Activated CD8-positive, alpha-beta memory T cell treated with anti-CD3 and anti-CD28 coated beads for 48 hours (primary cell): Measurements from ENCODE around the gene MYO5B.

Experiments
- DNase-seq, 3 experiments: peaks; one replicate each; pipeline ENCODE4 v3.0.0-alpha.2; 2020; ENCODE audit warnings: low read depth in 2 of 3, low spot score in 2 of 3

Gene MYO5B

DNA sequence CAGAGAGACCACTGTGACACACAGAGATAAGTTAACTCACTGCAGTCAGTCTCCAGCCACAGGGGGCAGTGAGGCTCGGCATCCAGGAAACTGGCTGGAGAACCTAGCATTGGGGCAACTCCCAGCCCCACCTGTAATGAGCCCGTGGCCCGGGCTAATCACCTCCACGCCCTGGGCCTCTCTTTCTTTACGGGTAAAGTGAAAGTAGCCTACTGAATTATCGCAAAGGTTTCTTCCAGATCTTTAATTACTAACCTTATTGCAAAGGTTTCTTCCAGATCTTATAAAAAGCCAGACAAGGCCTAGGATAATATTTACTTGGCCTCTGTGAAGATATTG lies 336.0 kb downstream of the MYO5B start:
- no peak for DNase-seq

DNA sequence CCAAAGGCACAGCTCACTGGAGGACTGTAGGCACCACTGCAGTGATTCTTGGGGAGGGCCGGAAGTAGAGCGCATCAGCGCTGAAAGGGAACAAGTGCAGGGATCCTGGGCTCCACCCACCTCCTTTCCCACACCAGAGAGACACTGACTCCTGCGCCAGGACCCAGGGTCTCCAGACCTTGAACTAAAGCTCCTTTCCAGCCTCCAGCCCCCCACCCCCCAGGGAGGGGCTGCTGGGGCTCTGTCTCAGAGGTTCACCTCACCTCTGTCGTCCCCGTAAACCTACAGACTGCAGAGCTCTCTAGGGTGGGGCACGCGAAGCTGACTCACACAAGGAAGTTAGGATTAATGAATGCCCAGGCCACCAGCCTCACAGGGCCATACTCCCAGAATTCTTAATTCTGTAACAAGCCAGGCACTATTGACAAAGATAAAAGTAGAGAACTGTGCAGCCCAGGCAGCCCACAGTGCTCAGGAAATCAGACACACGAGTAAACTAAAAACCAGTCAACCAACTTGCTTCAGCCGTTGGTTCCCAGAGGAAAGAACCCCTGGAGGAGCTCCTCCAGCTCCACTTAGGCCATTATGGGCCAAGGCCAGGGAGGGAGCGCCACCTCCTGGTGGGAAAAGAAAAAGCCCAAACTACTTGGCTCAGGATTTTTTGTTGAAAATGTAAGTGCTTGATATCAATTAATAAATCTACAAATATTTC lies 336.5 kb downstream of the MYO5B start:
- DNase-seq = peak; percentile 13 to 44 (median 26)

DNA sequence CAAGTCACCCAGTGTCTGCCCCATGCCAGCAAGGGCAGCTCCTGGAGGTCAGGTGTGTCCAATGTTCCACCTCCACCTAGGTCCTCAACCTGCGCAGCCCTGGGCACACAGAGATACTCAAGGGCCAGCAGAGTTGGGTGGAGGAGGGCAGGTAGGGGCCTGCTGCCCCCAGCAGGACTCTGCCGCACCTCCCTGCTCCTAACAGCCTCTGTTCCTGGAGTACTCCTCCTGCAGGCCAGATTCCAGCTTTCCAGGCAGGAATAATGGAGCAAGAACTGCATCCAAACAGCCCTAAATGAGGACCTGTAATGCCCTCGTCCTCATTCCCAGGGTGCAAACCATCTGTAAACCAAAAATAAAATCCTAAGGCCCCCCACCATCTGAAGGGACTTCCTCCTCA lies 337.2 kb downstream of the MYO5B start:
- no peak for DNase-seq

DNA sequence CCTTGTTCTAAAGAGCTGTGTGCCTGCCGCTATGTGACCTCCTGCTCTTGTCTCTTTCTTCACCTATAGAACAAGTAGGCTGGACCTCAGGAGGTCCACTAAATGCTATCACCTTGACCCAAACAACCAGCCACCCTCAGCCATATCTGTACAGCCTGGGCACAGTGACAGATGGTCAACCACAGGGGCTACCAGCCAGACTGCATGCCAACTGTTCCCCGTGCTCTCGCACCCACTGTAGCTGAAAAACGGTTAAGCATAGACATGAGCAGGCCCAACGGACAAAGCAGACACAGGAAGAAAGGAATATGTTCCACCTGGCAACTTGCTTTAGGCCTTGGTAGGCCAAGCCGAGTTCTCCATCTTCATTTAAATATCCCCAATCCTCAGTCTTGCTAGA lies 338.5 kb downstream of the MYO5B start:
- no peak for DNase-seq

DNA sequence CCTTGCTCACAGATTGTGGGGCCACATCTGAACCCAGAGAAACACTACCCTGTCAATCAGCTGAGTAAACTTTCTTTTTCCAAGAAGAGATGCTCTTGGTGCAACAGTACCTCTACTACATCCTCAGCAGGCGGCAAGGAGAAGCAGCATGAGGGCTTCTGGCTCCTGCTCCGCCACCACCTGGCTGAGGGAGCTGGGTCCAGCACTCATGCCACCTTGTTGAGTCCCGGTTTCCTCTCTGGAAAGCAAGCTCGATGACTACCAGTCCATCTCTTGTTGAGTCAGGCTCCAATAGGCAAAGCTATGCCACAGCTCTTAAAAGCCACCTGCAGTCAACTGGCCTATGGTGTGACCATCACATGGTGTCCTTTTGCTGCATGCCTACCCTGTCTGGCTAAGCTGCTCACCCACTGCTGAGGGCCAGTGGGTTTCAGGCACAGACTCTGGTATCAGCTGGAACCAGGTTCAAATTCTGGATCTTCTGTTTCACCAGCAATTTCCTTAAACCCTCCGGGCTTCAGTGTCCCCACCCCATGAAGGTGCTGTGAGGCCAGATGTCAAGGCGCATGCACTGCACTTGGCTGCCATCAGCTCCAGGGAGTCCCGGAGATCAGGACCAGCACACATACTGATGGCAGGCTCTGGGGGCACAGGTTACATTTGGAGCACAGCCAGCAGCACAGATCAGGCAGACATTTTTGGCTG lies 339.1 kb downstream of the MYO5B start:
- DNase-seq = no peak

DNA sequence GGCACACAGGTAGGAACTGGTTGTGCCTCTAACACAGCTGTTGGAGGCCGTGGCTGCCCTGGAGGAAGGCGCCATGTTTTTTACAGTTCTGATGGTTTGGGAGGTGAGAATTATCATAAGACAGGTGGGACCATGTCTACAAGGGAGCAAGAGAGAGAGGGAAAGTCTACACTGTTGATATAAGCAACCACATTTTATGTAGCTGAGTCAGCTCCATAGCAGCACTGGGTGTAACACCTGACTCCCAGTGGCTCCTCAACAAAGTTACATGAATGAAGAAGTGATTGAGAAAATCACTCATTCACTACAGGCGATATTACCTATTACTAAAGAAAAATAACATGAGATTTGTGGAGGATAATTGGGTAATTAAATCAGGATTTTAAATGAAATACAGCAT lies 340.3 kb downstream of the MYO5B start:
- DNase-seq = no peak

DNA sequence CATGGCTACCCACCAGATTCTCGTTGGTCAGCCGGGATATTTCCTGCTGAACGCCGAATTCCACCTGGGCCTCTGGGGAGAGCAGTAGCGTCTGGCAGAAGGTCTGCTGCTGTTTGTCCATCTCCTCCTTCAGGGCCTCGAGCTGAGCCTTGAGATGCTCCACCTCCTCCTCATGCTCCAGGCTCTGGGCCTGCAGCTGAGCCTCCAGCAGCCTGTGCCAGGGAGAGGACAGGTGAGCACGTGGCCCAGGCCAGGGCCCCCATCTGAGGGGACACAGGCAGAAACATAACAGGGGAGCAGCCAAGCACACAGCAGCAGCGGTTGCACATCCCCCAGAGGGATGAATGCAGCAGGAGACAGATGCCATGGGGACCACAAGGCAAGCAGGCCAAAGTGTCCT lies 341.5 kb downstream of the MYO5B start:
- no peak for DNase-seq

DNA sequence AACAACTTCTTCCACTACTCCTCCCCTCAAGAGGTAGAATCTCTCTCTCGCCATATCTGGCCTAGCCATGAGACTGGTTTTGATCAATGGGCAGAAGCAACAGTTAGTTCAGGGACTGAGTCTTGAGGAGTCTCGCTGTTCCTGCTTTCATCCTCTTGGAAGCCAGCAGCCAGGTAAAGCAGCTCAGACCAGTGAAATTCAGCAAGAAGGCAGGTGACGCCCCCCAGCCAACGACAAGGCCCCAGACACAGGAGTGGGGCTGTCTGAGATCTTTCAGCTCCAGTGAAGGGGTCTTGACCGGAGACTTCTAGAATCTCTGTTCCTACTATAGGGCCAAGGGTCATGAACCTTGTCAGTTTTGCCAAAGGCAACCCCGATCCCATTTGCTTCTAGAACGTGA lies 341.9 kb downstream of the MYO5B start:
- no peak for DNase-seq

DNA sequence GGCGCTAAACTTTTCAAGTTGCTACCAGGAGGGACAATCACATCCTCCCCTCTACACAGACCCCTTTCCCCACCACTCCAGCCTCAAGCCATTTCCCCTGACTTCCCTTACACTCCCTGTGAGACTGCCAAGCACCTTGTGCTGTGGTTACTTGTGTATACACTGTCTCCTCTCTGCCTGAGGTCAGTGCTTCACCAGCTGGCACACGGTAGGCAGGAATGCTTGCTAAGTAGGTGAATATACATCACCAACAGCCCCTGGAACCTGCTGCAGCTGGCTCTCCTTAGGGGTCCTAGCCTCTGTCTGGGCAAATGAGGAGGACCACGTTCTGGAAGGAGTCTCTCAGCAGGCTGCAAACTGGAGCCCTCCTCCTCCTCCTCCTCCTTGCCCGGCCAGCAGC lies 343.3 kb downstream of the MYO5B start:
- DNase-seq = no peak

DNA sequence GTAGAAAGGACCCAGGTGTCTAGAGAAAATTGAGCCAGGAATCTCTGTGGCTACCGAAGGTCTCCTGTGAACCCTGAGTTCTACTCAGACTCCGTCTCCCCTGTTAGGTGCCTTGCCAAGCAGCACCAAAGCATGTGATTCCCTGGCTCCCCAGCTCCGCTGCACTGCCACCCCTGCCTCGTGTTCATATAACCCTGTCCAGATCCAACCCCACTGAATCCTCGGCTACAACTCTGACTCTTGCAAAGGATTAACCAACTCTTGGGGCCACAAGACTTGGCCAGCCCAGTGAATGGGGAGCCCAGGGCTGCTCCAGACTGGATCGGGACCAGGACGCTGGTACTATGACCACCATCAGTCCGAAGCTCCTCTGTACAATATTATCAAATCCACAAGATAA lies 344.3 kb downstream of the MYO5B start:
- DNase-seq = no peak

DNA sequence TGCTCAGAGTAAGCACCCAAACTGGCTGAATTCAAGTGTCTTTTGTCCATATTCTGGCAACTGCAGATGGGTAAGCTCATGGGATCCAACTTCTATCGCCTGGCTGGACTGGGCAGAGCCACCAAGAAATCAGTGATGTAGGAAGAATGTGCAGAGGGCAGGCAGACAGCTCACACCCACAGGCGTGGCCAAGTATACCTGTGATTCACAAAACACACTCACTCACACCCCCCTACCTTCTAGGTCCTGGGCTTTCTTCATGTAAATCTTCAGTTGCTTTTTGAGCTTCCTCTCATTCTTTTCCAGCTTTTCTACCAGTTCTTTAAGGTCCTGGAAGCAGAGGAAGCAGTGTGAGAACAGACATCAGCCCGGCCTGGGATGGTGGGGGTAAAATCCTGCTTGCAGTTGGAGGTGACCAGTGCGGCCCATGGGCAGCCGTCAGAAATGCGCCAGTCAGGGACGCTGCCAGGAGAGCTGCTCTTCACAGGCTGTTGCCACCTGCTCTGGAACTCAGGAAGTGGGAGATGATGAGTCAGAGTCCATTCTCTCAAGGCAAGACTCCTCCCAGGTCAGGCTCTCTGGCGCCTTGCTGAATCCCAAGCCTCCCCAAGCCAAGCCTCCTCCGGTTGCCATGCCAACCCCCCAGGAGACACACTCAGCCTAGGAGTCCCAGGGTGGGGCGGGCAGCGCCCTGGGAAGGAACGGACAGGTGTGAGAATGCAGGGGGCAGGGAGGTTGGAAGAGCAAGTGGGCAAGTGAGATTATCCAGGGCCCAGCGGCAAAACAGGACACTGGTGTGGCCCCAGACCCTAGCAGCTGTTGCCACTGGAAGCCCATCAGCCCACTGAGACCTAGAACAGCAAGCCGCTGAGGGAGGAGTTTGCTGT lies 345.4 kb downstream of the MYO5B start:
- DNase-seq = no peak

DNA sequence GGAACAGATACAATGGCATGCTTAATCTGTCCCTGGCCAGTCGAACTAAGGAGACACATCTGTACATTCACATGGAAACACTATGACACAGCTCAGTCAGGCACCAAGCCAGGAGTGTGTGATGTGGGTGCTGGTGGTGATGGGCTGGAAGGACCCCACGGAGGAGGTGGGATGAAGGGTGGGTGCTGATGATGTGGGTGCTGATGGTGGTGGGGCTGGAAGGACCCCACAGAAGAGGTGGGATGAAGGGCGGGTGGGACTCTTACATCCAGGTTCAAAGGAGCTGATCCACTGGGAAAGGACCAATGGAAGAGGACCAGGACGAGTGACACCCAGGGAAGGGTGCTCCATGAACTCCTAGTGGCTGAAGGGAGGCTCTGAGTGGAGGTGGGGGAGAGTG lies 346.8 kb downstream of the MYO5B start:
- no peak for DNase-seq

DNA sequence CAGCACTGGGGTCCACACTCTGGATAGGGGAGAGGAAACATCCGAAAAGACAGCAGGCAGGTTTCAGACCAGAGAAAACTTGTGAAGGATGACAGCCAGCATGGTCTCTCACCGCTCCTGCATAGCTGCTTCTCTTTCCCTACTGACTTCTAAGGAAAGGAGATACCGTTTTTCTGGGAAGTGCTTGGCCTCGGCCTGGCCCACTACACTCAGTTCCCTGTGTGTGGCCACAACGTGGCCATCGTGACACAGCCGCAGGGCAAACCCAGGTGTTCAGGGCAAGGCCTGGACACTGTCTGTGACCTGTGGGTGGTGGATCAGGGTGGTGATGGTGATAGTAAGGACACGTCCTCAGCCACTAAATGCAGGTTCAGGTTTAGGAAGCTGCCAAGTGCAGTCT lies 347.4 kb downstream of the MYO5B start:
- no peak for DNase-seq

DNA sequence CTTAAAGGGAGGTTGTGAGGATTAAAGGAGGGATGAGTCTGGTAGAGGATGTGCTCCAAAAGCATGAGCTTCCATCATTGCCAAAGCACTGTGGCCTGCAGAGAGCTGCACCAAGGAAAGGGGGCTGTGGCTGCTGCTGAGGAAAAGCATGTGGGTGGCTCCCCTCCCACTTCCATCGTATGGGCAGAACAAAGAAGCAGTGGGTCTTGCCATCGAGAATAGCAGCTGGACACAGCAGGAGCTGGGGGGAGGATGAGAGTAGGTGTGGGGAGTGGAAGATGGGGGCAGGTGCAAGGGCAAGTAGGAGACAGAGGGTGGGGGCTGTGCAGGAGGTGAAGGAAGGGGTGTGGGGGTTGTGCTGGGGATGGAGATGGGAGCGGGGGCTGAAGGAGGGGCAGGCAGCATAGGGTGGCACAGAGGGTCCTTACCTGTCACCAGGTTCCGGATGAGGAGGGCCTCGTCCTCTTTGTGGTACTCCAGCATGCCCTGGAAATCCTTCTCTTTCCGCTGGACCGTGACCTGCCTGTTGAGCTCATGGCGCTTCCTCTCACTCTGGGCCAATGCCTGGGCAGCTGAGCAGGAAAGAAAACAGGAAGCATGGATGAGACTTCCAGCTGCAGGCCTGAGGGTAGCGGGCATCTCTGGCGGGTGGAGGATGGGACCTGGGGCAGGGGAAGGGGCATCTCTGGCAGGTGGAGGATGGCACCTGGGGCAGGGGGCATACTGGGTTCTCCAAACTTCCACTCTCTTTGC lies 348.1 kb downstream of the MYO5B start:
- no peak for DNase-seq

DNA sequence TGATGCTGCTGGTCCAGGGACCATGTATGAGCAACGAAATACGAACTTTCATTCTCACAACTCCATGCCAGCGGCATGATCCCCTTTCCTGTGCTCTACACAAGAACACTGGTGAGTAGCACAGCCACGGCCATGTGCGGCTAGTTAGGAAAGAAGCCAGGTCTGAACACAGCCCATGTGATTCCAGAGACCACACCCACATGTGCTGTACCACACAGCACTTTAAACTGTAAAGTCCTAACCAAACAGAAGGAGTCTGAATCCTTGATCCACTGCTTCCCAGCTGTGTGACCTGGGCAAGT lies 348.6 kb downstream of the MYO5B start:
- no peak for DNase-seq

DNA sequence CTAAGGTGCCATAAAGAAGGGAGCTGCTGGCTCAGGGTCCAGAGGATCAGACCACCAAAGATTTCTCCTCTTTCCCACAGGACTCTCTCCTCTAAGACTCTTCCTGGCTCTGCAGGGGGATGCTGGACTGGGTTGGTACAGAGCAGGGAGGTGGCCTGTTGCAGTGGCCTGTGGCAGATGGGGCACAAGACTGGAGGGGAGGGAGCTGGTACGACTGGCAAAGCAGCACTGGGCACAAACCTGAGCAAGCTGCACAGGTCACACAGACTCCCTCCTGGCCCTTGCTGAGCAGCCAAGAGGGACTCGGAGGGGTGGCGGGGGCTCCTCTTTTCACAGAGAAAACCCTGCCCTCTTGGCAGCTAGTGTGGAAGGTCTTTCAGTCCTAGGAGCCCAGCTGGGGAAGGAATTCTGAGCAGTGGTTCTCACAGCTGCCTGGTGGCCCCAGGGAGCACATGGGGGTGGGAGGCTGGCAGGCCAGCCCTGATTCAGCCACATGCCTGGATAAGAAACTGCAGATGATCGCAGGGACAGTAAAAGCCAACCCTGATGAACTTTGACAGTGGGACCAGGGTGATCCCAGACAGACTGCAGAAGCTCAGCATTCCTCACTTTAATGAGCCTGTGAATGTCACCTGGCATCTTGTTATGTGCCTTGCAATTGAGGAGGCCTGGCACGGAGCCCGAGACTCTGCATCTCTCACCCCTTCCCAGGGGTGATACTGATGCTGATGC lies 349.2 kb downstream of the MYO5B start:
- no peak for DNase-seq

DNA sequence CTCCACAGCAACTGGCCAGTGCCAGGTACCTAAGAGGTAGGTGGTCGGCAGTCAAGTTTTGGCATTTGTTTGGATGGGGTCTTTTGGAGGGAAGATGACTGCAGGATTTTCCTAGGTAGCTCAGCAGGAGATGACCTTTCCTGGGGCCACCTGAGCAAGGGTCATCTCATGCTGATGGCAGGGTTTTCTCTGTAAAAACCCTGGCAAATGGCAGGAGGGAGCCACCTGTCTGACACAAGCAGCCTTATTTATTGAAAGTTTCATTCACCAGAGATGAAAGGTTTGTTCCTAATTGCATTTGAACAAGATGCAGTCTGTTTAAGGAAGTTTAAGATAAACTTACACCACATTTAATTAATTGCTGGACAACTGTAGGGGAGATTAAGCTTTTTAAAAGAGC lies 350.0 kb downstream of the MYO5B start:
- no peak for DNase-seq

DNA sequence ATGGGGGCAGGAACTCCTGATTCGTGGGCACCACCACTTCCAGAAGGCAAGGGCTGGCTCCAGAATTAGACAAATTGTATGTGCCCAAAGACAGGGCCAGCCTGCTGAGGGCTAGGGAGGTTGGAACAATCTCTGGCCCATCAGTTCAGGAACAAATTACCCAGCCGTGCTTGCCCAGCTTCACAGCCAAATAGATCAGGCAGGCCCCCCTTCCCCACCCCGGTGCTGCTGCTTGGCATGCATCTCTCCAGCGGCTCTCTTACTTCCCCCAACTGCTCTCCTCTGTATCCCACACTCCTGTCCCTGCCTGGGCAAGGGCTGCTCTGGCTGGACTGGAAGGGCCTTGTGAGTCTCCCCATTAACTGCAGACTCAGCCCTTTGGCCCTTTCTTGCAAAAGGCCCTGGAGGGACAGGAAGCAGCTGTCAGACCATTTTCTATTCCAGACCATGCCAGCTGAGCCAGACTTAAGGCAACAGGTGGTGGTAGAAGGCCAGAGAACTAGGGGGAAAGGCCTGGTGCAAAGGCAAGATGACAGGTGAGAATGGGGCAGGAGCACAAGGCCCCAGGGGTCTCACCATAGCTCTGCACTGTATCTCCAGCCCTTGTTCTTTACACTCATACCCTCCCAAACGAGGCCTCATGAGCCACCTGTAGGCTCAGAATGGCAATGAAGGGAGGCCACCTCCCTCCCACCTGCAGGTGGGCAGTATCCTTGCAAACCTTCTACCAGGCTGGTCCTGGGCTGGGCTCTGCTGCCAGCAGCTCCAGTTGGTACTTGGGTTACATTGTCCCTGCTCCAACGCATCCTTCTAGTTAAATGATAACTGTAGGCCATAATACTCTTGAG lies 350.9 kb downstream of the MYO5B start:
- no peak for DNase-seq

DNA sequence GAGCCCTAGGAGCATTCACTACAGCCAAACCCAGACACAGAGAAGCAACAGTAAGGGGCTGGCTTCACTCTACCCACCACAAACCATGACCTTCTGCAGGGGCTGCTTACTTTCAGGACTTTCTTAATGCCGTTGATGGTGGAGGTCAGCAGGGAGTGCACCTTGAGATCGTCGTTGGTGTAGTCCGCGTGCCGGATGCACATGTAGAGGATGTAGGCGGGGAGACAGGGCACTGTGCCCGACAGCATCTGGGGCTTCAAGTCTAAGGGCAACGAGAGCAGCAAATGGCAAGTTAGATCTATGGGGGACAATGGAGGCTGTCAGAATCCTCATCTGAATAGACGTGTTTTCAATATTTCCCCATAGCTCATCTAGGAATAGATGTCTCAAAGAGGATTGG lies 351.8 kb downstream of the MYO5B start:
- no peak for DNase-seq

DNA sequence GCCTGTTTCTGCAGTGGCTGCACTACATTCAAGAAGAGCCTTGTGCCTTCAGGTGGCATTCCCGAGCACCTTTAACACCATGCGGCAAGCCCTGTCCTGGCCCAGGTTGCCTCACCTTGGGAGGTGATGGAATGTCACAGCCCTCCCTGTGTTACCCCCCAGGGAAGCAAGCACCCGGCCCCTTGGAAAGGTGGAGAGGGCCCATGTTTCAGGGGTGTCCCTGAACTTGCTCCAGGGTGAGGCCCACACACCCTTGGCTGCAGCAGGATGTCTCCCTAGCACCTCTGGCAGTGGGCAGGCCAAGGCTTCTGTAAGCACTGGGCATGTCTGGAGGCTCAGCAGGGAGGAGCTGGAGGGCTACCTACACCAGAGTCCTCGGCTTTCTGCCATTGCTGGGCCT lies 352.3 kb downstream of the MYO5B start:
- no peak for DNase-seq
